ENCODE results near the gene RALGDS.

- TF ChIP-seq CTCF (IDR thresholded peaks at IDR 0.05), result no peak
- peak in 2 of 3 donors; percentile 30 to 39 for TF ChIP-seq POLR2A (IDR thresholded peaks at IDR 0.05)
These were observed 56.6 kb downstream of the RALGDS start for GRCh38 chr9:133064241-133065069.
